ENCODE data around the gene SLC10A3.

GRCh38 chrX:154486052-154486395 lies 4.4 kb downstream of the SLC10A3 start:
- TF ChIP-seq GATA2 (IDR thresholded peaks at IDR 0.05; ENCODE audit: low read depth, low read length) (no peak), GATA3 (IDR thresholded peaks at IDR 0.05; ENCODE audit: low read depth, low read length) (no peak)

All from SH-SY5Y (cell line).